GM23338 (cell line): Measurements from ENCODE around the gene MYBPC2. TPM values are rescaled to one million over a fixed set of nuclear protein-coding genes. Genes with fewer than 3 reads are reported as not detected.
A peak's percentile ranks its signal among the peaks of the same experiment; 100 is the strongest.

ENCODE experiments used
- ATAC-seq: fragments of 200-7000 bp; cut with Tn5 transposase; 3 replicates; pipeline ENCODE4 v1.9.1; 2020
- DNase-seq: peaks from one replicate; pipeline ENCODE4 v3.0.0-alpha.2; 2015; ENCODE audit warnings: low spot score
- H2AFZ ChIP-seq: fragments of 200-600 bp; sonication (generic); 2 replicates; pipeline ENCODE4 v1.8.0; 2016; ENCODE audit warnings: antibody characterized with exemption, mild to moderate bottlenecking, moderate library complexity
- H3F3A ChIP-seq: fragments of 200-600 bp; sonication (generic); replicated peaks from 2 replicates; pipeline ENCODE4 v1.8.0; 2017; ENCODE audit warnings: antibody characterized with exemption, mixed run types, low read depth
- H3K27ac ChIP-seq: fragments of 200-600 bp; sonication (generic); 2 replicates; pipeline ENCODE4 v1.6.1; 2016; ENCODE audit warnings: low read depth
- H3K27me3 ChIP-seq: fragments of 200-600 bp; sonication (generic); 2 replicates; pipeline ENCODE4 v1.8.0; 2016; ENCODE audit warnings: mild to moderate bottlenecking, mixed run types, moderate library complexity; ENCODE audit not compliant: insufficient read depth
- H3K36me3 ChIP-seq: fragments of 200-600 bp; sonication (generic); 2 replicates; pipeline ENCODE4 v1.8.0; 2016; ENCODE audit warnings: mild to moderate bottlenecking; ENCODE audit not compliant: insufficient read depth
- H3K4me1 ChIP-seq: fragments of 200-600 bp; sonication (generic); 2 replicates; pipeline ENCODE4 v1.8.0; 2016; ENCODE audit warnings: mild to moderate bottlenecking, moderate library complexity; ENCODE audit not compliant: insufficient read depth
- H3K4me2 ChIP-seq: fragments of 200-600 bp; sonication (generic); 2 replicates; pipeline ENCODE4 v1.7.1; 2017; ENCODE audit warnings: mixed run types
- H3K4me3 ChIP-seq: fragments of 200-600 bp; sonication (generic); 2 replicates; pipeline ENCODE4 v1.6.1; 2016; ENCODE audit warnings: mixed run types
- H3K79me2 ChIP-seq: fragments of 200-600 bp; sonication (generic); replicated peaks from 2 replicates; pipeline ENCODE4 v1.8.0; 2017; ENCODE audit warnings: mild to moderate bottlenecking; ENCODE audit not compliant: insufficient read depth
- H3K9me2 ChIP-seq: fragments of 200-600 bp; sonication (generic); 2 replicates; pipeline ENCODE4 v1.8.0; 2017; ENCODE audit not compliant: insufficient read depth
- H4K20me1 ChIP-seq: fragments of 200-600 bp; sonication (generic); replicated peaks from 2 replicates; pipeline ENCODE4 v1.8.0; 2017; ENCODE audit warnings: mild to moderate bottlenecking; ENCODE audit not compliant: insufficient read depth
- H3K27ac Mint-ChIP-seq: 2 replicates; pipeline ENCODE4 v1.8.0; 2020; ENCODE audit warnings: inconsistent platforms, mild to moderate bottlenecking, moderate library complexity, mixed read lengths
- H3K27me3 Mint-ChIP-seq: 3 replicates; pipeline ENCODE4 v1.8.0; 2022; ENCODE audit warnings: low read depth, mild to moderate bottlenecking, moderate library complexity, mixed read lengths, inconsistent platforms; ENCODE audit not compliant: insufficient read depth, poor library complexity
- H3K36me3 Mint-ChIP-seq: 3 replicates; pipeline ENCODE4 v1.8.0; 2021; ENCODE audit warnings: low read depth, mild to moderate bottlenecking, inconsistent platforms, moderate library complexity, mixed read lengths
- H3K4me1 Mint-ChIP-seq: 3 replicates; pipeline ENCODE4 v1.8.0; 2020; ENCODE audit warnings: mild to moderate bottlenecking, inconsistent platforms, mixed read lengths
- H3K4me3 Mint-ChIP-seq: 3 replicates; pipeline ENCODE4 v1.8.0; 2021; ENCODE audit warnings: moderate library complexity, mild to moderate bottlenecking, inconsistent platforms, mixed read lengths
- H3K9me3 Mint-ChIP-seq: 3 replicates; pipeline ENCODE4 v1.8.0; 2020; ENCODE audit warnings: moderate library complexity, mild to moderate bottlenecking, inconsistent platforms, mixed read lengths
- CREB1 ChIP-seq: fragments of 250-450 bp; sonication (Bioruptor Pico); IDR thresholded peaks from 2 replicates; pipeline ENCODE4 v1.5.0; 2020; ENCODE audit warnings: low read depth, mild to moderate bottlenecking, moderate library complexity
- CTCF ChIP-seq, 2 experiments: fragments of 200-600 bp in 1 of 2; sonication (generic) in 1 of 2; conservative IDR thresholded peaks; 2 replicates each; pipeline versions ENCODE4 v1.5.1 to v1.6.1; 2016 to 2017; ENCODE audit warnings: antibody characterized with exemption in 2 of 2, low read depth in 2 of 2, mild to moderate bottlenecking in 2 of 2, moderate library complexity in 1 of 2
- ETS1 ChIP-seq: IDR thresholded peaks from 2 replicates; pipeline ENCODE4 v1.6.1; 2016; ENCODE audit warnings: antibody characterized with exemption
- EZH2 ChIP-seq: fragments of 200-600 bp; sonication (generic); IDR thresholded peaks from one replicate; pipeline ENCODE4 v1.8.0; 2017; ENCODE audit warnings: antibody characterized with exemption, mild to moderate bottlenecking, low read depth; ENCODE audit not compliant: unreplicated experiment
- EZH2phosphoT487 ChIP-seq: fragments of 200-600 bp; sonication (generic); IDR thresholded peaks from one replicate; pipeline ENCODE4 v1.8.1; 2018; ENCODE audit warnings: antibody characterized with exemption; ENCODE audit not compliant: unreplicated experiment
- JUNB ChIP-seq: IDR thresholded peaks from one replicate; pipeline ENCODE4 v1.6.1; 2016; ENCODE audit warnings: antibody characterized with exemption; ENCODE audit not compliant: unreplicated experiment
- NANOG ChIP-seq: IDR thresholded peaks from 2 replicates; pipeline ENCODE4 v1.6.1; 2016; ENCODE audit warnings: antibody characterized with exemption, borderline replicate concordance
- POLR2AphosphoS5 ChIP-seq: IDR thresholded peaks from 2 replicates; pipeline ENCODE4 v1.6.1; 2016; ENCODE audit warnings: antibody characterized with exemption, low read depth
- REST ChIP-seq: IDR thresholded peaks from one replicate; pipeline ENCODE4 v1.6.1; 2018; ENCODE audit warnings: antibody characterized with exemption; ENCODE audit not compliant: unreplicated experiment
- STAT1 ChIP-seq: IDR thresholded peaks from one replicate; pipeline ENCODE4 v1.6.1; 2016; ENCODE audit warnings: antibody characterized with exemption; ENCODE audit not compliant: unreplicated experiment
- ZNF114 ChIP-seq: fragments of 250-450 bp; sonication (Bioruptor Pico); IDR thresholded peaks from 2 replicates; pipeline ENCODE4 v1.5.0; 2020; ENCODE audit warnings: mild to moderate bottlenecking, moderate library complexity
- ZNF331 ChIP-seq: fragments of 250-450 bp; sonication (Bioruptor Pico); IDR thresholded peaks from 2 replicates; pipeline ENCODE4 v1.5.0; 2020; ENCODE audit warnings: low read depth, mild to moderate bottlenecking, moderate library complexity
- polyA plus RNA-seq: library from polyadenylated mRNA; unstranded; fragments of >200 nt; fragmentation: Nextera tagmentation; extraction: Ambion mirVana; gene quantifications from 2 replicates; pipeline ENCODE4 v1.2.1, GENCODE V29; 2016
- total RNA-seq: library from RNA; depleted of rRNA; stranded (reverse); fragments of >200 nt; shearing (Covaris generic); gene quantifications from 2 replicates; pipeline ENCODE4 v1.2.3, GENCODE V29; 2014

Gene MYBPC2
- total and polyA plus RNA-seq, 2 experiments from 2014 or later = 4.2 to 5.9 TPM

- no peak for TF ChIP-seq NANOG
- no peak for TF ChIP-seq JUNB
- no peak for TF ChIP-seq POLR2AphosphoS5
- no peak for TF ChIP-seq ZNF331
- no peak for TF ChIP-seq CREB1 (CRISPR knock-in tag)
- no peak for TF ChIP-seq CTCF (conservative IDR thresholded peaks at IDR 0.05; ENCODE audit: low read depth in 2 of 2)
Observed at GRCh38 chr19:50419022-50419579, 13.6 kb upstream of the MYBPC2 start (continued).

GRCh38 chr19:50419580-50420035 is 13.1 kb upstream of the MYBPC2 start:
- no peaks in the 10 kb centered on the region; the same call in 1 of the 2 replicates for H4K20me1 ChIP-seq
- peaks cover 14% of the 10 kb centered on the region; the same call in 1 of the 2 replicates for H3F3A ChIP-seq
- ATAC-seq (peak; percentile 6), DNase-seq (peak; percentile 81)
- H3K4me3 ChIP-seq = peak overlapping the region; percentile 78
- peak overlapping the region; percentile 82 for H3K4me3 Mint-ChIP-seq
- H3K27ac ChIP-seq = no peak overlapping the region
- H3K36me3 ChIP-seq = no peaks in the 10 kb centered on the region
- peaks cover 6% of the 10 kb centered on the region; the same call in 1 of the 2 replicates for H3K79me2 ChIP-seq
- H3K4me1 ChIP-seq = peaks cover 14% of the 10 kb centered on the region; the same call in 1 of the 2 replicates
- H3K27ac Mint-ChIP-seq = no peak overlapping the region
- peaks cover 23% of the 10 kb centered on the region for H3K4me1 Mint-ChIP-seq
- H3K36me3 Mint-ChIP-seq = peaks cover 26% of the 10 kb centered on the region
- H2AFZ ChIP-seq = no peak overlapping the region; the same call in 1 of the 2 replicates
- no peaks in the 10 kb centered on the region for H3K27me3 ChIP-seq
- H3K4me2 ChIP-seq = peak overlapping the region; percentile 98
- H3K9me3 Mint-ChIP-seq = peaks cover 3% of the 10 kb centered on the region; the same call in 2 of the 3 replicates
- peaks cover 10% of the 10 kb centered on the region for H3K27me3 Mint-ChIP-seq
- H3K9me2 ChIP-seq = no peaks in the 10 kb centered on the region
- TF ChIP-seq EZH2phosphoT487 (no peak), ZNF331 (no peak), ZNF114 (CRISPR knock-in tag) (no peak), ETS1 (peak; percentile 83), STAT1 (no peak)

GRCh38 chr19:50420127-50420526 is 12.6 kb upstream of the MYBPC2 start:
- Histone ChIP-seq H3K9me2 (no peaks in the 10 kb centered on the region), H3K27me3 (no peaks in the 10 kb centered on the region), H3K4me1 (peaks cover 11% of the 10 kb centered on the region; the same call in 1 of the 2 replicates), H3F3A (peaks cover 12% of the 10 kb centered on the region; the same call in 1 of the 2 replicates), H2AFZ (no peak overlapping the region), H3K27ac (no peak overlapping the region), H3K4me3 (peak overlapping the region; percentile 78), H3K4me2 (peak overlapping the region; percentile 98), H4K20me1 (no peaks in the 10 kb centered on the region), H3K36me3 (no peaks in the 10 kb centered on the region), H3K79me2 (peaks cover 6% of the 10 kb centered on the region; the same call in 1 of the 2 replicates)
- DNase-seq = no peak
- Mint-ChIP-seq H3K9me3 (peaks cover 3% of the 10 kb centered on the region; the same call in 2 of the 3 replicates), H3K4me1 (peaks cover 20% of the 10 kb centered on the region), H3K36me3 (peaks cover 24% of the 10 kb centered on the region), H3K27me3 (peaks cover 10% of the 10 kb centered on the region), H3K4me3 (peak overlapping the region; percentile 82), H3K27ac (no peak overlapping the region)
- ATAC-seq = no peak
- no peak for TF ChIP-seq ZNF114 (CRISPR knock-in tag)
- no peak for TF ChIP-seq EZH2
- no peak for TF ChIP-seq REST
